Measurements from ENCODE around the gene NIPAL1.

NIPAL1 gene

DNA sequence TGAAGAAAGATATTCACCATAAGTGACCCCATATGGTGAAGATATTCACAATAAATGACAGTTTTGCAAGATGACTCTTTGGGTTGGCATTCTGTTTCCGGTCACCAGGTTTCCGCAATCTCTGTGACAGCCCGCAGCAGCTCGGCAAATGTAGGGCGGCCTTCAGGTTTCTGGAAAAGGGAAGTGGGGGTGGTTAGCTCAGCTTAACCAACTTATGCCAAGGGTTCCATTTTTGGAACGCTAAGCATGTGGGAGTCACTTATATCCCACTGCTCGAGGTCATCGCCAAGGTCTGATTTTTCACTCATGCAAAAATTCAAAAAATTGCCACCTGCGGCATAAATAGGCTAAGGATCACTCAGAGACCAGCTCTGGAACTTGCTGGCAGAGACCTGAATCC, 51.0 kb downstream of the NIPAL1 start:
- Mint-ChIP-seq H3K27ac (no peak overlapping the region), H3K4me3 (no peak overlapping the region), H3K4me1 (no peaks in the 10 kb centered on the region), H3K27me3 (ENCODE audit: low read depth, poor library complexity) (peaks cover 9% of the 10 kb centered on the region), H3K9me3 (no peaks in the 10 kb centered on the region), H3K36me3 (ENCODE audit: low read depth) (no peaks in the 10 kb centered on the region)
- TF ChIP-seq, protein P1, sequence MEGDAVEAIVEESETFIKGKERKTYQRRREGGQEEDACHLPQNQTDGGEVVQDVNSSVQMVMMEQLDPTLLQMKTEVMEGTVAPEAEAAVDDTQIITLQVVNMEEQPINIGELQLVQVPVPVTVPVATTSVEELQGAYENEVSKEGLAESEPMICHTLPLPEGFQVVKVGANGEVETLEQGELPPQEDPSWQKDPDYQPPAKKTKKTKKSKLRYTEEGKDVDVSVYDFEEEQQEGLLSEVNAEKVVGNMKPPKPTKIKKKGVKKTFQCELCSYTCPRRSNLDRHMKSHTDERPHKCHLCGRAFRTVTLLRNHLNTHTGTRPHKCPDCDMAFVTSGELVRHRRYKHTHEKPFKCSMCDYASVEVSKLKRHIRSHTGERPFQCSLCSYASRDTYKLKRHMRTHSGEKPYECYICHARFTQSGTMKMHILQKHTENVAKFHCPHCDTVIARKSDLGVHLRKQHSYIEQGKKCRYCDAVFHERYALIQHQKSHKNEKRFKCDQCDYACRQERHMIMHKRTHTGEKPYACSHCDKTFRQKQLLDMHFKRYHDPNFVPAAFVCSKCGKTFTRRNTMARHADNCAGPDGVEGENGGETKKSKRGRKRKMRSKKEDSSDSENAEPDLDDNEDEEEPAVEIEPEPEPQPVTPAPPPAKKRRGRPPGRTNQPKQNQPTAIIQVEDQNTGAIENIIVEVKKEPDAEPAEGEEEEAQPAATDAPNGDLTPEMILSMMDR (IDR thresholded peaks at IDR 0.05), result no peak
- DNase-seq, result no peak

DNA sequence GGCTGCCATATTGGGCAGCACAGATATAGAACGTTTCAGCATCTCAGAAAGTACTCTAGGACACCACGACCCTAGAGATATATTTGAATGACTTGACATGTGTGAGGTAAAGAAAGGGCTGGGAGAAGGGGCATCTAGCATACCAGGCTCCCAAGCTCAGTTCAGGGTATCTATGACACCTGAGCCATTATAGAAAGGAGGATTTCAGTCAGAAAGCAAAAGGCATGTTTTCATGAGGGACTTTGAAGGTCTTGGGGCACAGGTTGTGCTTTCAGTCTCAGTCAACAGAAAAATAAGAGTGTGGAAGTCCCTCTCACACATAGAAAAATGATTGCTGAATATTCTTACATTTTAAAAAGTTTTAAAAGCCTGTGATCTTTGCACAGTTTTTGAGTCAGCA, 51.6 kb downstream of the NIPAL1 start:
- Mint-ChIP-seq H3K36me3 (ENCODE audit: low read depth) (no peaks in the 10 kb centered on the region), H3K27ac (no peak overlapping the region)
- TF ChIP-seq, protein P1 (IDR thresholded peaks at IDR 0.05), result no peak

DNA sequence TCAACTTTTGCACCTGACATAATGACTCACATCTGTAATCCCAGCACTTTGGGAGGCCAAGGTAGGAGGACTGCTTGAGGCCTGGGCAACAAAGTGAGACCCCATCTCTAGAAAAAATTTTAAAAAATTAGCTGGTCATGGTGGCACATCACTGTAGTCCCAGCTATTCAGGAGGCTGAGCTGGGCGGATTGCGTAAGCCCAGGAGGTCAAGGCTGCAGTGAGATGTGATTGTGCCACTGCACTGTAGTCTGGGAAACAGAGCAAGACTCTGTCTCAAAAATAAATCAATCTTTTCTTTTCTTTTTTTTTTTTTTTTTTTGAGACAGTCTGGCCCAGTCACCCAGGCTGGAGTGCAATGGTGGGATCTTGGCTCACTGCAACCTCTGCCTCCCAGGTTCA, 52.5 kb downstream of the NIPAL1 start:
- H3K4me3 Mint-ChIP-seq, result no peak overlapping the region
- no peaks in the 10 kb centered on the region for H3K9me3 Mint-ChIP-seq

More for the DNA sequence above, 51.6 kb downstream of the NIPAL1 start:
- H3K27me3 Mint-ChIP-seq (ENCODE audit: low read depth, poor library complexity), result peaks cover 9% of the 10 kb centered on the region
- no peak for DNase-seq
- no peaks in the 10 kb centered on the region for H3K4me1 Mint-ChIP-seq
- H3K9me3 Mint-ChIP-seq, result no peaks in the 10 kb centered on the region
- H3K4me3 Mint-ChIP-seq, result no peak overlapping the region

DNA sequence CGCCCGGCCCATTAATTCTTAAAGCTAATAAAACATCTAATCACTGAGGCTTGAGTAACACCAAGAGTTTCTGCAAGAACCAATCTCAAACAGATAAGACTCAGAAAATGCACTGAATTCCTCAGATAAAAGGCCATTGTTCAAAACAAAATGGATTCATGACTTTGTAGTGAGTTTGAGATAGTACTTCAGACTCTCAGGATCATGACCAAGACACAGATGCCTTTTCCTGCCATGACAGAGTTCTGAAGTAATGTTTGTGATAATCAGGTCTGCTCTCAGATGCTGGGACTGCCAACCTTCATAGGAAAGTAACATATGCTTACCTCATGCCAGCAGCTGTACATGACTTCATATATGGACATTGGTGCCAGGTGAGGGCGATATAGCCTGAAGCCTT, 54.6 kb downstream of the NIPAL1 start:
- H3K27ac Mint-ChIP-seq, result no peak overlapping the region

More for the DNA sequence above, 52.5 kb downstream of the NIPAL1 start:
- no peak for DNase-seq
- H3K4me1 Mint-ChIP-seq, result no peaks in the 10 kb centered on the region
- TF ChIP-seq, protein P1 (IDR thresholded peaks at IDR 0.05), result no peak
- H3K27ac Mint-ChIP-seq, result no peak overlapping the region
- peaks cover 9% of the 10 kb centered on the region for H3K27me3 Mint-ChIP-seq (ENCODE audit: low read depth, poor library complexity)
- no peaks in the 10 kb centered on the region for H3K36me3 Mint-ChIP-seq (ENCODE audit: low read depth)

DNA sequence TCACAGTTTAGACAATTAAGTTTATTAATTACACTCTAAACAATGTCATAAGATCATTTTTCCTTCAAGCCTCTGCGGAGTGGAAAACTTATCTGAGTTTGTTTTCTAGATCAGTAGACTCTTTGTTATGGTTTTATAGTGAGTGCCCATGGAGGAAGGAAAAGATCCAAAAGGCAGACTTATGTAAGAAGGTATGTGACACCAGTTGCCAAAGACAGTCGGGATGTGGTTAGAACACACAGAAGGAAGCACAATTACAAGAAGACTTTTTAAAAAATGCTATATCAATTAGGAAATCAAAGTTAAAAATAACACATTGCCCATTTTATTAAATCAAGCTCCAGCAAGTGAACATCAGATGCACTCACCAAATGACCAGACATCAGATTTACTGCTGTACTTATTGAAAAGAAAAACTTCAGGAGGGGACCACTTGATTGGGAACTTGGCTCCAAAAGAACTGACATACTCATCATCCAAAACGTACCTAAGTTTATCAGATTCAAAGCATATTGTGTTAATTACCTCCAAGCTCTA, 57.1 kb downstream of the NIPAL1 start:
- H3K27me3 Mint-ChIP-seq (ENCODE audit: low read depth, poor library complexity), result peaks cover 2% of the 10 kb centered on the region
- TF ChIP-seq, protein P1 (IDR thresholded peaks at IDR 0.05), result no peak
- no peak overlapping the region for H3K4me3 Mint-ChIP-seq
- no peak overlapping the region for H3K27ac Mint-ChIP-seq
- no peaks in the 10 kb centered on the region for H3K36me3 Mint-ChIP-seq (ENCODE audit: low read depth)
- no peaks in the 10 kb centered on the region for H3K9me3 Mint-ChIP-seq
- H3K4me1 Mint-ChIP-seq, result no peaks in the 10 kb centered on the region
- DNase-seq, result no peak

More for the DNA sequence above, 54.6 kb downstream of the NIPAL1 start:
- TF ChIP-seq, protein P1 (IDR thresholded peaks at IDR 0.05), result no peak
- H3K27me3 Mint-ChIP-seq (ENCODE audit: low read depth, poor library complexity), result peaks cover 6% of the 10 kb centered on the region
- no peaks in the 10 kb centered on the region for H3K36me3 Mint-ChIP-seq (ENCODE audit: low read depth)
- no peaks in the 10 kb centered on the region for H3K9me3 Mint-ChIP-seq
- no peak for DNase-seq
- H3K4me1 Mint-ChIP-seq, result no peaks in the 10 kb centered on the region
- H3K4me3 Mint-ChIP-seq, result no peak overlapping the region

DNA sequence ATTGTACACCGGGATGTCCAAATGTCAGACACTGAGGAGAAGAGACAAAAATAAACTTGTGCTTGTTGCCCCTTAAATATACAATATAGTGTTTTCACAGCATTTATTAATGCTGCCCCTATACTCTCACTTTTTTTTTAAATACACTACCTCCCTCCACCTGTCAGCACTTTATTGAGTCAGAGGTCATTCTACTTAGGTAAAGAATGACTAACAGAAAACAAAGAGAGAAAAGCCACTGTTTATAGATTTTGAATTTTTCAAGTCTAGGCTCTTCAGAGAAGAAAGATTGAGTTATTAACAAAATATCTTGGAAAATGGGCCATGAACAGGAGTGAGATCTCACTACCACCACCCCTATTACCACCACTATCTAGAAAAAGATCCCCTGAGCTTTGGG, 58.1 kb downstream of the NIPAL1 start:
- H3K27me3 Mint-ChIP-seq (ENCODE audit: low read depth, poor library complexity), result peaks cover 2% of the 10 kb centered on the region
- TF ChIP-seq, protein P1 (IDR thresholded peaks at IDR 0.05), result no peak
- no peak overlapping the region for H3K4me3 Mint-ChIP-seq
- no peak for DNase-seq
- H3K27ac Mint-ChIP-seq, result no peak overlapping the region
- no peaks in the 10 kb centered on the region for H3K9me3 Mint-ChIP-seq
- no peaks in the 10 kb centered on the region for H3K4me1 Mint-ChIP-seq
- H3K36me3 Mint-ChIP-seq (ENCODE audit: low read depth), result no peaks in the 10 kb centered on the region
